ENCODE results near the gene ADRA2B. TPM values are rescaled to one million over a fixed set of nuclear protein-coding genes. Genes with fewer than 3 reads are reported as not detected.

ADRA2B gene
- total RNA-seq, 1 donor from 2014 or later, result 0.32 TPM

DNA sequence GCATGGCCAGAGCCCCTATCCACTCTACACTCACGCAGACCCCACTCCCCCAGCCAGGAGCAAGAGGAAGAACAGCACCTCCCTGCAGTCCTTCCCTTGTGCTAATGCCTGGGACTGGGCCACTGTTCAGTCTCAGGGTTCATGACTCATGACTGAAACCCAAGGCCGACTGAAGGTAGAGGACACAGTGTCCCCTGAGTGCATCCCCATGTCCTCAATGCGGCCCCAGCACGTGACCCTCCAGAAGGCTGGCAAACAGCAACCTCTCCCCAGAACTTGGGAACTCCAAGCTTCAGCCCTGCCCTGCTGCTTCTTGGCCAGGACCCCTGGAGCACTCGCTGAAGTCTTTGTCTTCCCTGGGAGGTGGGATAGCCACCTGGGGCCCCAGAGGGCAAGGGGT, 6.0 kb upstream of the ADRA2B start:
- H3K4me3 ChIP-seq, result no peak overlapping the region
- H3K27ac ChIP-seq, result no peak overlapping the region
- no peak for DNase-seq
- H3K36me3 ChIP-seq, result no peaks in the 10 kb centered on the region
- ATAC-seq, result no peak
- no peaks in the 10 kb centered on the region for H3K9me3 ChIP-seq
- peaks cover 16% of the 10 kb centered on the region for H3K27me3 ChIP-seq (ENCODE audit: low read depth)
- intact Hi-C loops (cut with DNase I), result no loop called here
- H3K4me1 ChIP-seq, result peaks cover 3% of the 10 kb centered on the region
- TF ChIP-seq, protein P1, sequence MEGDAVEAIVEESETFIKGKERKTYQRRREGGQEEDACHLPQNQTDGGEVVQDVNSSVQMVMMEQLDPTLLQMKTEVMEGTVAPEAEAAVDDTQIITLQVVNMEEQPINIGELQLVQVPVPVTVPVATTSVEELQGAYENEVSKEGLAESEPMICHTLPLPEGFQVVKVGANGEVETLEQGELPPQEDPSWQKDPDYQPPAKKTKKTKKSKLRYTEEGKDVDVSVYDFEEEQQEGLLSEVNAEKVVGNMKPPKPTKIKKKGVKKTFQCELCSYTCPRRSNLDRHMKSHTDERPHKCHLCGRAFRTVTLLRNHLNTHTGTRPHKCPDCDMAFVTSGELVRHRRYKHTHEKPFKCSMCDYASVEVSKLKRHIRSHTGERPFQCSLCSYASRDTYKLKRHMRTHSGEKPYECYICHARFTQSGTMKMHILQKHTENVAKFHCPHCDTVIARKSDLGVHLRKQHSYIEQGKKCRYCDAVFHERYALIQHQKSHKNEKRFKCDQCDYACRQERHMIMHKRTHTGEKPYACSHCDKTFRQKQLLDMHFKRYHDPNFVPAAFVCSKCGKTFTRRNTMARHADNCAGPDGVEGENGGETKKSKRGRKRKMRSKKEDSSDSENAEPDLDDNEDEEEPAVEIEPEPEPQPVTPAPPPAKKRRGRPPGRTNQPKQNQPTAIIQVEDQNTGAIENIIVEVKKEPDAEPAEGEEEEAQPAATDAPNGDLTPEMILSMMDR (IDR thresholded peaks at IDR 0.05), result no peak

DNA sequence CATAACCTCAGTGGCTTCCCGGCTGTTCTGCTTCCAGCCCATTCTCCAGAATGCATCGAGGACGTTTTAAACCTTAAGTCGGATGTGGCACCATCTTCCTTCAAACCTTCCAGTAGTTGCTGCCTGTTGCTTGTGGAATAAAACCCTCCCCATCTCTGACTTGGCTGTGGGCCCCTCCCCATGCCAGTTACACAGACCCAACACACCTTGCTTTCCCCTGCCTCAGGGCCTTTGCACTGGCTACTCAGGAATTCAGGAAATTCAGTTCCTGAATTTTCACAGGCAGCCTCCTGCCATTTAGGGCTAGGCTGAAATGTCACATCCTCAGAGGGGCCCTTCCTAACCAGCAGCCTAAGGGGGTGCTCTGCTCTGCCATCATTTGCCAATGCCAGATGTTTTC, 5.0 kb upstream of the ADRA2B start:
- H3K27me3 ChIP-seq (ENCODE audit: low read depth), result peaks cover 24% of the 10 kb centered on the region
- H3K4me3 ChIP-seq, result no peak overlapping the region
- H3K36me3 ChIP-seq, result no peaks in the 10 kb centered on the region
- TF ChIP-seq, protein P1 (IDR thresholded peaks at IDR 0.05), result no peak
- DNase-seq (no peak), ATAC-seq (no peak)
- H3K9me3 ChIP-seq, result no peaks in the 10 kb centered on the region
- intact Hi-C loops (cut with DNase I), result no loop called here
- no peak overlapping the region for H3K27ac ChIP-seq
- H3K4me1 ChIP-seq, result peaks cover 6% of the 10 kb centered on the region

DNA sequence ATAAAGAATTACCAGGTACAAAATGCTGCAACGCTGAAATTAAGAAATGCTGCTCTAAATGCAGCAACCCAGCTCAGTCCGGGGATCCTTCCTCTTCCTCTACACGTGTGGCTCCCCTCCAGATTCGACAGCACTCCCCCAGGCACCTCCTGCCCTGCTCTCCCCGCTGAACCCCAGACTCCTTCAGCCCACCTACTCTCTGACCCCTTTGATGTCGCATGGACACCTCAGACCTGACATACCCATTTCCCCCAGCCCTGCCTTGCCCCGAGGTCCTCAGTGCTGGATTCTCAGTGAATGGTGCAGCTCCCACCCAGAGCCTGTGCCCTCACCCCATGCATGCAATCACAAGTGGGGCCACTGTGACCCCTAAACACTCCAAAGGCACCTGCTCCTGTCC, 4.6 kb upstream of the ADRA2B start:
- Histone ChIP-seq H3K27me3 (ENCODE audit: low read depth) (peaks cover 28% of the 10 kb centered on the region), H3K4me3 (no peak overlapping the region), H3K36me3 (no peaks in the 10 kb centered on the region), H3K27ac (no peak overlapping the region), H3K9me3 (no peaks in the 10 kb centered on the region), H3K4me1 (peaks cover 10% of the 10 kb centered on the region)
- intact Hi-C loops (cut with DNase I), result no loop called here
- TF ChIP-seq, protein P1 (IDR thresholded peaks at IDR 0.05), result no peak
- ATAC-seq (no peak), DNase-seq (no peak)

DNA sequence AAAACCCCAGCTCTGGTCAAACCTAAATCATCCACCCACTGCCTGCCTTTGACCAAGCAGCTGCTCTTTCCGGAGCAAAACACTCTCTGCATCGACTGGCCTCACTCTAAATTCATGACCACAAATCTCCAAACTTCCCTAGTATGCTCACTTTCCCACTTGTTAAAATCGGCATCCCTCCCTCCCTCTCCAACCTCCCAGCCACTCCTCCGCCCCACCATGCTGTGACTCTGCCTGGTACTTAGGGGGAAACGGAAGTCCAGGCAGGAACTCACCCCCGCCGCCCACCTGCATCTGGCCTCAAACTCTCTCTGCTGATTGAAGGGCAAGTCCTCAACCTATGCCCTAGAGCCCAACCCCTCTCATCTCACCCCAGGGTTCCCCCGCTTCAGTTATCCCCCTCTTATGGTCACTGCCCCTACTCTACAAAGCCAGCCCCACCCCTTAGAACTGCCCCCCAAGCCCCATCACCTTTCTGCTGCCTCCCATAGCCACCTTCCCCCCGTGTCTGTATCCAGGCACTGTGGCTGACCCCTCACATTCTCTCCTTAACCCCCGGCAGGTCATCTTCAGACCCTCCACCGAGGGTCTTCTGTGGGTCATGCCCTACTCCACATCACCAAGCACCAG, 3.8 kb upstream of the ADRA2B start:
- no peak overlapping the region for H3K4me3 ChIP-seq
- no peaks in the 10 kb centered on the region for H3K9me3 ChIP-seq
- no peak for DNase-seq
- no peaks in the 10 kb centered on the region for H3K36me3 ChIP-seq
- peaks cover 13% of the 10 kb centered on the region for H3K4me1 ChIP-seq
- peaks cover 36% of the 10 kb centered on the region for H3K27me3 ChIP-seq (ENCODE audit: low read depth)
- TF ChIP-seq, protein P1 (IDR thresholded peaks at IDR 0.05), result no peak
- no peak overlapping the region for H3K27ac ChIP-seq
- ATAC-seq, result no peak
- intact Hi-C loops (cut with DNase I), result no loop called here

DNA sequence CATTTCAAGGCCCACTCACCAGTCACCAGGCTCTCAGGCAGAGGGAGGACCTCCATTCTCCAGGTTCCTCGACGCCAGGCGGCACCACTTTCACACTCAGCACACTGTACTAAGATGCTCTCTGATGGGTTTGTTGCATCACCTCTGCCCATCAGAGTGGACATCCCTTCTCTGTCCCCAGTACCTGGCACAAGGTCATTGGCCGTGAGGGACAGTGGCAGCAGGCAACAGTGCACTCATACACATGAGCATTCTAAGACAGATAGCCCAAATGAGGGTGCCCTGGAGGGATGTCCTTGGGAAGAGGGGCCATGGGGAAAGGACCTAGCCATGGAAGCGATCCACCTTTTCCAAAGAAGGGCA, 3.0 kb upstream of the ADRA2B start:
- TF ChIP-seq, protein P1 (IDR thresholded peaks at IDR 0.05), result no peak
- intact Hi-C loops (cut with DNase I), result no loop called here
- Histone ChIP-seq H3K9me3 (no peaks in the 10 kb centered on the region), H3K27me3 (ENCODE audit: low read depth) (peaks cover 41% of the 10 kb centered on the region), H3K4me1 (peaks cover 13% of the 10 kb centered on the region), H3K4me3 (no peak overlapping the region), H3K36me3 (no peaks in the 10 kb centered on the region), H3K27ac (no peak overlapping the region)
- ATAC-seq, result no peak
- DNase-seq, result no peak

Measured in lower lobe of right lung (tissue), 2 donors.